Activated T-cell treated with anti-CD3 and anti-CD28 coated beads, Interleukin-2, amount 50 U/mL, for 72 hours (primary cell): ENCODE results near the gene MYH9. TPM values are rescaled to one million over a fixed set of nuclear protein-coding genes. Genes with fewer than 3 reads are reported as not detected.

Experiments used
- ATAC-seq, 2 donors: fragments of 150-1000 bp; cut with Tn5 transposase; replicated peaks in 1 of 2; 2 replicates each; pipeline ENCODE4 v1.10.0; 2021; ENCODE audit warnings: moderate library complexity in 2 of 2, mild to moderate bottlenecking in 1 of 2
- DNase-seq, 2 donors: peaks; one replicate each; pipeline ENCODE4 v3.0.0; 2021 to 2022; ENCODE audit warnings: mixed read lengths in 1 of 2
- H3K27ac Mint-ChIP-seq: one replicate; pipeline ENCODE4 v1.8.0; 2022; ENCODE audit warnings: mild to moderate bottlenecking, moderate library complexity, mixed read lengths
- H3K27me3 Mint-ChIP-seq: one replicate; pipeline ENCODE4 v1.8.0; 2022; ENCODE audit warnings: low read depth, mixed read lengths
- H3K36me3 Mint-ChIP-seq, 2 donors: one replicate each; pipeline ENCODE4 v1.8.0; 2022; ENCODE audit warnings: mixed read lengths in 2 of 2, mild to moderate bottlenecking in 1 of 2; ENCODE audit not compliant: insufficient read depth in 2 of 2
- H3K4me1 Mint-ChIP-seq: one replicate; pipeline ENCODE4 v1.8.0; 2022; ENCODE audit warnings: low read depth, mixed read lengths
- H3K4me3 Mint-ChIP-seq, 2 donors: one replicate each; pipeline ENCODE4 v1.8.0; 2022; ENCODE audit warnings: mild to moderate bottlenecking in 2 of 2, mixed read lengths in 2 of 2, moderate library complexity in 2 of 2
- H3K9me3 Mint-ChIP-seq, 2 donors: one replicate each; pipeline ENCODE4 v1.8.0; 2022; ENCODE audit warnings: mixed read lengths in 2 of 2
- total RNA-seq, 2 donors: library from RNA; stranded (reverse); gene quantifications; one replicate each; pipeline ENCODE4 v1.2.3, GENCODE V29; 2022

MYH9 gene
- total RNA-seq, 2 donors from 2014 or later = 529 to 662 TPM

DNA sequence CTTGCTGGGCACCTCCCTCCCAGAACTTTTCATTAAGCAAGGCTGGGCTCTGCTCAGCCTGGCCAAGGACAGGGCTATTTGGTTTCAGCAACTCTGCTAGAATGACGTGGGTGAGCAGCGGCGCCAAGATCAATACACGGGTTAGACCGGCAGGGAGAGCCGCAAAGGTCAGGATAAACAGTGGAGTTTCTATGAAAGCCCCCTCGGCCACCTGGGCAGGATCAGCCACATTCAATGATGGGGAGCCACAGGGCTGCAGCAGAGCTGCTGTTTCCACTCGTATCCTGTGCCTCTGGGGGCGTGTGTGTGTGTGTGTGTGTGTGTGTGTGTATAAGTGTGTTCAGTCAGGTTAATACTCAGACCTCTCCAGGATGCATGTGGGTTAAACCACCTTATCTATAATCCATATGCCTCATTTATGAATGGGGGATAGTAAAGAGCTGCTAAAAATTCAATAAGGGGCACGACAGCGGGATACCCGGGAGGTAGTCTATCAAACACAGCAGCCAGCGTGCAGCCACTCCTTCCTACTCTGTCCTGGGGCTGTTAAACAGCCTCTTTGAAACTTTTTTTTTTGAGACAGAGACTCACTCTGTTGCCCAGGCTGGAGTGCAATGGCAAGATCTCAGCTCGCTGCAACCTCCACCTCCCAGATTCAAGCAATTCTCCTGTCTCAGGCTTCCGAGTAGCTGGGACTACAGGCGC lies 34.8 kb downstream of the MYH9 start:
- ATAC-seq (peak; percentile 40 to 59), DNase-seq (no peak)
- Mint-ChIP-seq H3K4me1 (peaks cover 91% of the 10 kb centered on the region), H3K9me3 (no peaks in the 10 kb centered on the region), H3K27me3 (no peaks in the 10 kb centered on the region), H3K27ac (peak overlapping the region; percentile 84), H3K36me3 (peaks cover 7 to 30% of the 10 kb centered on the region in 2 donors), H3K4me3 (peak overlapping the region; percentile 58 to 67)

DNA sequence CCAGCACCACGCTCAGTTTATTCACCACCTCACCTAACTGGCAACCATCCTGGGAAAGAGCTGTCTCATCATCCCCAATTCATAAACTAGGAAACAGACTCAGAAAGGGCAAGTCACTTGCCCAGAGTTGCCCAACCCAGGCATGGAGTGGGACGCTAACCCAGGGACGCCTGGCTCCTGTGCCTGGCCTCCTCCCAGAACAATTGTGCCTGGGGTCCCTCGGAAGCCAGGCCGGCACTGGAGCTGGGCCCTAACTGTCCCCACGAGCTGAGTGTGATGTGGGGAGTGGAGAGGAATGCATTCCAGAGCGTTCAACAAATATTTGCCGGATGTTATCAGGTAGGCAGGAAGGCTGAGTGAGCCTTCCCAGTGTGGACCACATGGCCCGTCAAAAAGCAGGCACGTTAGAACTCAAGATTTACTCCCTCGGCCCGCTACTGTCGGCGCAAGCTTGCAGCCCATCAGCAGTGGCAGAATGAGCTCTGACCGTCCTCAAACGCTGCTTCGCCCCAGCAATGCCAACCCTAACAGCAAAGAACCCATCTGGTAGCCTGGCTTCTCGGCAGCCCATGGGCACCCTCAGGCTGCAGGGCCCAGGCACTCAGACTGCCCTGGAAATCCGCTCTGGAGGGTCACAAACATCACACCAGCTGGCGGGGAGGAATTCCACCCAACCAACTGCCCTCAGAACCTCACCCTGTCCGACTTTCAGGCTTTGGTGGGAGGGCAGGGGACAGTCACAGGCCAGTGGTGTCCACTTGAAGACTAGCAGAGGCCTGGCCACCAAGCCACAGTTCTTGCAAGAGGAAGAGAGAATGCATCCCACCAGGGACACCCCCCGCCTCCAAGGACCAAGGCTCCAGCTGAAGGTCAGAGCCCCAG lies 35.6 kb downstream of the MYH9 start:
- peaks cover 8 to 33% of the 10 kb centered on the region in 2 donors for H3K36me3 Mint-ChIP-seq
- DNase-seq (no peak), ATAC-seq (no peak)
- H3K9me3 Mint-ChIP-seq = no peaks in the 10 kb centered on the region
- peaks cover 89% of the 10 kb centered on the region for H3K4me1 Mint-ChIP-seq
- H3K27me3 Mint-ChIP-seq = no peaks in the 10 kb centered on the region
- H3K4me3 Mint-ChIP-seq = peak overlapping the region; percentile 58 to 67
- H3K27ac Mint-ChIP-seq = peak overlapping the region; percentile 88

DNA sequence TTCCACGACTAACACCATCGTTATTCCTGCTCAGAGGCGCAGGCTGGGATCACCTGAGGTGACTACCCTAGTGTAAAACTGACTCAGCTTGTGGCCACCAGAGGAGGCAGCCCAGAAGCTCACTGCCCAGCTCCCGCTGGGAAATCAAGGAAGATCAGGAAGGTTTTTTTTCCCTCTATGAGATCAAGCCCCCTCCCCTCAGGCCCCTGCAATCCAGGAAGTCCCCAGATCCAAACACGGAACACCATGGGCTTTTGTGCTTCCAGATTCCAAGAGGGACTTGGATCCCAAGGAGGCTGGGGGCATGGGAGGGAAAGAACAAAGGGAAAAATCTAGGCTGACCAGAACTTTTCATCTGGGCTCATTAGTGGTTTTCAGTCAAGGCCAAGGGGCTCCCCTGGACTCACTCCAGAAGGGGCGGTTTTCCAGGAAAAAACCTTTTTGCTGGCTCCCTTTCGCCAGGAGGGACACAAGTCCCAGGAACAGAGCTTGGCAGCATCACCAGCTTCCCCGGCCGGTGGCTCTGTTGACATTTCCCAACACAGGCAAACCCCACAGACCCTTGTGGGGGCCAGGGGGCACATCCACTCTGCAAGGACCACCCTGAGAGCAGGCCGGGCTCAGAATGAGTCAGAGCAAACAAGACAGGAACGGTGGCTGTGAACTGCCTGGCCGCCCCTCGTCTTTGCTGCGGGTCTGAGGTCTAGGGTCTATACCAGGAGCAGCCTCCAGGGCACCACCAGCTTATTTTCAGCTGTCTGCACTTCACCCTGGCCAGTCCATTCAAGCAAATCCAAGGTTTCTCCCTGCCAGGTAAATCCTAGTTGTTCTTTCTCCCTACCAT lies 36.8 kb downstream of the MYH9 start:
- Mint-ChIP-seq H3K27ac (peak overlapping the region; percentile 88), H3K9me3 (no peaks in the 10 kb centered on the region), H3K4me3 (peak overlapping the region; percentile 58 to 67), H3K27me3 (no peaks in the 10 kb centered on the region), H3K36me3 (peaks cover 10 to 30% of the 10 kb centered on the region in 2 donors), H3K4me1 (peaks cover 88% of the 10 kb centered on the region)
- ATAC-seq (peak; percentile 19 to 32), DNase-seq (no peak)

DNA sequence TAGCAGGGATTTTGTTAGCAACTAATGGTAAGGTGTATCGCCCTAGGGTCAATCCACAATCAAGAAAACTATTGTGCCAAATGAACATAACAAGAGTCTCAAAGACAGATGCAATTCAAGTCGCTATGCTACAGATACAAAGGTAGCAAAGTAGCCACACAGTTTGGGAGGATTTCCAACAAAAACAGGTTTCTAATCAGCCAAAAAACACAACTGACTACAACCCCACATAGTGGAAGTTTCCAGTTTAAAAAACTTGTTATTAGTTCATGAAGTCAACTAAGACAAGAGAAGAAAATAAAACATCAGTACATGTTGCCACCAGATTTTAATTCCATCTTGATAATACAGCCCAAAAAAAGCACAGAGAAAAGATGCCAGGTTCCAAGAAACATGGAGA lies 38.0 kb downstream of the MYH9 start:
- DNase-seq (no peak), ATAC-seq (no peak)
- H3K4me3 Mint-ChIP-seq = peak overlapping the region in 1 of 2 donors; percentile 22
- peak overlapping the region; percentile 82 for H3K27ac Mint-ChIP-seq
- peaks cover 88% of the 10 kb centered on the region for H3K4me1 Mint-ChIP-seq
- H3K9me3 Mint-ChIP-seq = no peaks in the 10 kb centered on the region
- peaks cover 7 to 25% of the 10 kb centered on the region in 2 donors for H3K36me3 Mint-ChIP-seq
- no peaks in the 10 kb centered on the region for H3K27me3 Mint-ChIP-seq

DNA sequence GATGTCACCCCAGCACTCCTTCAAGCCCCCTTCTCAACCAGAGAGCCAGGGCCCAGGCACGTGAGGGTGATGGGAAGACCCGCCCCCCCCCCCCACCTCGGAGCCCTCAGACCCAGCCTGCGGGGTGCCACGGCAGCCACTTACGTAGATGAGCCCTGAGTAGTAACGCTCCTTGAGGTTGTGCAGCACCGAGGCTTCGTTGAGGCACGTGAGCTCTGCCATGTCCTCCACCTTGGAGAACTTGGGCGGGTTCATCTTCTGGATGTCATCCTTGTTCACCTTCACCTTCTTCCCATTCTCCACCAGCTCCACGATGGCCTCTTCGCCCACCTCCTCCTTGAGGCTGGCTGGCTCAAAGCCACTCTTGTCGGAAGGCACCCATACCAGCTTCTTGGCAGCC lies 39.0 kb downstream of the MYH9 start:
- peak overlapping the region; percentile 42 to 59 for H3K4me3 Mint-ChIP-seq
- no peaks in the 10 kb centered on the region for H3K27me3 Mint-ChIP-seq
- no peaks in the 10 kb centered on the region for H3K9me3 Mint-ChIP-seq
- peaks cover 8 to 19% of the 10 kb centered on the region in 2 donors for H3K36me3 Mint-ChIP-seq
- peaks cover 88% of the 10 kb centered on the region for H3K4me1 Mint-ChIP-seq
- ATAC-seq = no peak
- peak overlapping the region; percentile 12 for H3K27ac Mint-ChIP-seq
- no peak for DNase-seq

DNA sequence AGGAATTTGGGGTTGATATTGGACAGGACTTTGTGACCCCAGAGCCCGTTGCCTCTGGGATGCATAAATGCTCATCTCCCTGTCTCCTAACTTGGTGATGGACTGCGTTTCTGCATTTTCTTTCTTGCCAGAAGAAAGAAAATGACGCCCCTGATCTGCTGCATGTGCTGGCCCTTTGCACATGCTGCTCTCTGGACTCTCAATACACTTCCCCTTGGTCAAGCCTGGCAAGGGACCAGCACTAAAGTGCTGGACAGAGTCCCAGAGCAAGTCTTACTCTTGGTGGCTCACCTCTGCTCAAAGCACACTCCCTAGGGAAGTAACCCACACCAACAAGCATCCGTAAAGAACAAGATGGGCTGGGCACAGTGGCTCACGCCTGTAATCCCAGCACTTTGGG lies 40.7 kb downstream of the MYH9 start:
- no peaks in the 10 kb centered on the region for H3K9me3 Mint-ChIP-seq
- no peak for DNase-seq
- H3K4me3 Mint-ChIP-seq = no peak overlapping the region
- H3K27ac Mint-ChIP-seq = peak overlapping the region; percentile 63
- ATAC-seq = no peak
- H3K36me3 Mint-ChIP-seq = peaks cover 11 to 31% of the 10 kb centered on the region in 2 donors
- H3K27me3 Mint-ChIP-seq = no peaks in the 10 kb centered on the region
- H3K4me1 Mint-ChIP-seq = peaks cover 88% of the 10 kb centered on the region

DNA sequence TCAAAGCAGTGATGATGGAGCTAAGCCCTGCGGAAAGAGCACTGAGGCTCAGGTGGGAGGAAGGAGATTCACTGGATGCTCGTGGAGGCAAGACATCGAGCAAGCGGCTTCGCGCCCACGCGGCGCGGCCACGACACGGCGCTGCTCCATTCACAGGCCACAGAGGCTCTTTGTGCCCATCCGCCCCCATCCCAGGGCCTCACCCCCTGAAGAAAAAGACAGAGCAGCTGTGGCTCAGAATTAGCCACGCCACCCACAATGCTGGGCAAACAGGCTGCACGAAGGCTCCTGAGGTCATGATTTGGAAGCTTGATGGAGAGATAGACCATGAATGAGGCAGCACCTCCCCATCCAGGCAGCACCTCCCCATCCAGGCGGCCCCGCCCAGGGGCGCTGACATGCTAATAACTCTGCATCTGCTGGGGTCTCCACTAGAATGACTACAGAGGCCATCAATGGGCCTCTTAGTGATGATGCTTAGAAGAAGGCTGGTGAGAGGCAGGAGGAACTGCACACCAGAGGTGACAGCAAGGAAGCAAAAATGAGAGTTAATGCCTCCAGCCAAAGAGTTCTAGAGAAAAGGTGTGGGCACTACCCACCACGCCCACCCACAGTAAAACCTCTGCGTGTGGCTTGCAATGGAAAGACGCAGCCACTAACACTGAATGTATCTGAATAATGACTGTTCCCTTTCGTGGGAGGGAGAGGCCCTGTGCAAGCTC lies 43.5 kb downstream of the MYH9 start:
- H3K4me1 Mint-ChIP-seq = peaks cover 89% of the 10 kb centered on the region
- H3K27me3 Mint-ChIP-seq = no peaks in the 10 kb centered on the region
- DNase-seq (peak; percentile 57 to 69), ATAC-seq (peak; percentile 83 to 84)
- peak overlapping the region; percentile 76 to 84 for H3K4me3 Mint-ChIP-seq
- peak overlapping the region; percentile 94 for H3K27ac Mint-ChIP-seq
- peaks cover 16 to 48% of the 10 kb centered on the region in 2 donors for H3K36me3 Mint-ChIP-seq
- H3K9me3 Mint-ChIP-seq = no peaks in the 10 kb centered on the region

DNA sequence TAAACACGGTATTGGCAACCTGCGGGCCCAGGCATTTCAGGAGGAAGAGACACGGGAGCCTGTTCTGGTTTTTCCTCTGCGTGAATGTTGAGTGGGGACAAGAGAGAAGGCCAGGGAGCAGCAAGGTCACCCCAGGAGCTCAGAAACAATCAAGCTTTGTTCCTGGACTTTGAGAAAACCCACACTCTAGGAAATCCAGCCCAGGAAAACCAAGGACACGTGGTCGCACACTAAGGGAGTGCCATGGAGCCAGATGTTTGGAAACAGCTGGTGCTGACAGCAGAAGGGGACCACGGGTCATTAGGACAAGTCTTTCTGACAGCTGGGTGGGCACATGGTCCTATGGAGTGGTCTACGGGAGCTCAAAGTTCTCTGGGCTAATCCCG lies 44.1 kb downstream of the MYH9 start:
- Mint-ChIP-seq H3K4me1 (peaks cover 89% of the 10 kb centered on the region), H3K27ac (peak overlapping the region; percentile 94), H3K27me3 (no peaks in the 10 kb centered on the region), H3K9me3 (no peaks in the 10 kb centered on the region), H3K36me3 (peaks cover 14 to 45% of the 10 kb centered on the region in 2 donors), H3K4me3 (peak overlapping the region; percentile 76 to 84)
- no peak for ATAC-seq
- DNase-seq = no peak

DNA sequence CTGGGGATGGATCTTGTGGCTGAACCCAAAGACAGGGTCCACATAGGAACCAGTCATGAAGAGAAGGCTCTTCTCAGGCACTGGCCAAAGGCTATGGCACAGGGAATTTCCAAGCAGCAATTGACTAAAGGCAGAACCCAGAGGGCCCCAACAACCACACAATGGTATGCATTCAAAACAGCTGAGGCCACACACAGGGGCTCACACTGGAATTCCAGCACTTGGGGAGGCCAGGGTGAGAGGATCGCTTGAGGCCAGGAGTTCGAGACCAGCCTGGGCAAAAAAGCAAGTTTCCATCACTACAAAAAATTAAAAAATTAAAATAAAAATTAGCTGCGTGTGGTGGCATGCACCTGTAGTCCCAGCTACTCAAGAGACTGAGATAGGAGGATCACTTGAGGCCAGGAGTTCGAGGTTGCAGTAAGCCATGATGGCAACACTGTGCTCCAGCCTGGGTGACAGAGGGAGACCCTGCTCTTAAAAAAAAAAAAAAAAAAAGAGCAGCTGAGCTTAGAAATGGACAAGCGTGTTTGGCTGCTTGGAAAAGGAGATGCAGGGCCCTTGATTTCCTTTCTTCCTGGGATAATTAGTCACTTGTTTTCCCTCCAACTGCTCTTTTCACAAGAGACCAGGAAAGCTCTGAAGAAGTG lies 44.6 kb downstream of the MYH9 start:
- peak overlapping the region; percentile 94 for H3K27ac Mint-ChIP-seq
- no peaks in the 10 kb centered on the region for H3K9me3 Mint-ChIP-seq
- ATAC-seq (peak in 1 of 2 donors; percentile 14), DNase-seq (no peak)
- H3K27me3 Mint-ChIP-seq = no peaks in the 10 kb centered on the region
- H3K4me3 Mint-ChIP-seq = peak overlapping the region; percentile 76 to 84
- H3K36me3 Mint-ChIP-seq = peaks cover 14 to 45% of the 10 kb centered on the region in 2 donors
- peaks cover 94% of the 10 kb centered on the region for H3K4me1 Mint-ChIP-seq

DNA sequence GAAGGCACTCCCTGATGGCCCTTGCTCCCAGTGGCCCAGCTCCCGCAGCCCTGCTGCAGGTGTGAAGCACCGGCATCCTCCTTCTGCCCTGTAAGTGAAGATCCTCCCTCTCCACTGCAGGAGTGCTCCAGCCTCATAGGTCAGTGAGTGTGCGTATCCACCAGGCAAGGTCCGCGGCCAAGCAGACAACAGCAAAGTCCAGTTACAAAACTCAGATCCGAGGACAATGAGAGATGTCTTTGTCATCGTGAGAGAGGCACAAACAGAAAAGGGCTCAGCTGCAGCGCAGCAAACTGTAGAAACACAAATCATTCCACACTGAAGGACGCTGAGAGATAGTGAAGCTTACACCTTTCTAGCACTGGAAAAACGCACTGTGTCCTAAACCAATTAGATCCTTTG lies 46.1 kb downstream of the MYH9 start:
- H3K4me1 Mint-ChIP-seq = peaks cover 98% of the 10 kb centered on the region
- H3K4me3 Mint-ChIP-seq = peak overlapping the region in 1 of 2 donors; percentile 27
- H3K36me3 Mint-ChIP-seq = peaks cover 12 to 43% of the 10 kb centered on the region in 2 donors

DNA sequence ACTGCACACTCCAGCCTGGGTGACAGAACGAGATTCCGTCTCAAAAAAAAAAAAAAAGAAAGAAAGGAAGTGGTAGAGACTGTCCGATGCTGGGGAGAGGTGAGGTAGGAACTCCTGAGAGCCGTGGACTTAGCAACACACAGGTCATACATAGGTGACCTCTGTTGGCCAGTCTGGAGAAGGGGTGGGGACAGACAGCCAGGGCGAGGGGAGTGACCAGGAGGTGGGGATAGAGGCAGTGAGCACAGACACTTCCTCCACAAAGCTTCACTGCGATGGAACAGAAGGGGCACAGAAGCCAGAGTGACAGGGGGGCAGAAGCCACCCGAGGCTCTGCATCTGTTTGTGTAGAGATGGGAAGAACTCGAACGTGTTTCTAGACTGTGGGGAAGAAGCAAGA lies 47.1 kb downstream of the MYH9 start:
- H3K27ac Mint-ChIP-seq = peak overlapping the region; percentile 85
- peaks cover 100% of the 10 kb centered on the region for H3K4me1 Mint-ChIP-seq
- H3K4me3 Mint-ChIP-seq = peak overlapping the region; percentile 35 to 63
- H3K9me3 Mint-ChIP-seq = no peaks in the 10 kb centered on the region
- ATAC-seq = no peak
- no peaks in the 10 kb centered on the region for H3K27me3 Mint-ChIP-seq
- no peak for DNase-seq
- peaks cover 12 to 44% of the 10 kb centered on the region in 2 donors for H3K36me3 Mint-ChIP-seq

More for the DNA sequence above, 46.1 kb downstream of the MYH9 start:
- DNase-seq (no peak), ATAC-seq (no peak)
- H3K9me3 Mint-ChIP-seq = no peaks in the 10 kb centered on the region
- peak overlapping the region; percentile 91 for H3K27ac Mint-ChIP-seq
- no peaks in the 10 kb centered on the region for H3K27me3 Mint-ChIP-seq
